VCaP (cell line): ENCODE data around the gene AREG.

ENCODE experiments used
- H3K27ac ChIP-seq: fragments of 450-650 bp; 2 replicates; pipeline ENCODE4 v1.5.1; 2017
- TF ChIP-seq, protein P1 (sequence below): fragments of 450-650 bp; conservative IDR thresholded peaks from 2 replicates; pipeline ENCODE4 v1.5.1; 2017; ENCODE audit warnings: mild to moderate bottlenecking, moderate library complexity

AREG gene

DNA sequence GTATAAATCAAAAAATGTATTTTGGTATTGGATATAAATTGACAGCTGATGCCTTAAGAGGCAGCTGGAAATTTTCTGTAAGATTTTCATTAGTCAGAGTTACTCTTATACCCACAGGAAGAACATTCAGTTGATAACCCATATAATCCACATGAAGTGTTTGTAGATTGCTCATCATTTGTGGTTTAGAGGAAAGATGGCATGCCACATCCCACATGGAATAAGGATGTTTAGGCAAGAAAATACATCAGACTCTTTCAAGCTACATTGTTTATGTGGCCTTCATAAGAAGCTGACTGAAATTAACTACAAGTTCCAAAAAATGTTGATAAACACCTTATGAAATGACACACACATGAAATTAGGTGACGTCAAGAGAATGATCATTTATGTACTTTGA lies 56.6 kb downstream of the AREG start:
- no peak overlapping the region for H3K27ac ChIP-seq
- TF ChIP-seq, protein P1, sequence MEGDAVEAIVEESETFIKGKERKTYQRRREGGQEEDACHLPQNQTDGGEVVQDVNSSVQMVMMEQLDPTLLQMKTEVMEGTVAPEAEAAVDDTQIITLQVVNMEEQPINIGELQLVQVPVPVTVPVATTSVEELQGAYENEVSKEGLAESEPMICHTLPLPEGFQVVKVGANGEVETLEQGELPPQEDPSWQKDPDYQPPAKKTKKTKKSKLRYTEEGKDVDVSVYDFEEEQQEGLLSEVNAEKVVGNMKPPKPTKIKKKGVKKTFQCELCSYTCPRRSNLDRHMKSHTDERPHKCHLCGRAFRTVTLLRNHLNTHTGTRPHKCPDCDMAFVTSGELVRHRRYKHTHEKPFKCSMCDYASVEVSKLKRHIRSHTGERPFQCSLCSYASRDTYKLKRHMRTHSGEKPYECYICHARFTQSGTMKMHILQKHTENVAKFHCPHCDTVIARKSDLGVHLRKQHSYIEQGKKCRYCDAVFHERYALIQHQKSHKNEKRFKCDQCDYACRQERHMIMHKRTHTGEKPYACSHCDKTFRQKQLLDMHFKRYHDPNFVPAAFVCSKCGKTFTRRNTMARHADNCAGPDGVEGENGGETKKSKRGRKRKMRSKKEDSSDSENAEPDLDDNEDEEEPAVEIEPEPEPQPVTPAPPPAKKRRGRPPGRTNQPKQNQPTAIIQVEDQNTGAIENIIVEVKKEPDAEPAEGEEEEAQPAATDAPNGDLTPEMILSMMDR = no peak

DNA sequence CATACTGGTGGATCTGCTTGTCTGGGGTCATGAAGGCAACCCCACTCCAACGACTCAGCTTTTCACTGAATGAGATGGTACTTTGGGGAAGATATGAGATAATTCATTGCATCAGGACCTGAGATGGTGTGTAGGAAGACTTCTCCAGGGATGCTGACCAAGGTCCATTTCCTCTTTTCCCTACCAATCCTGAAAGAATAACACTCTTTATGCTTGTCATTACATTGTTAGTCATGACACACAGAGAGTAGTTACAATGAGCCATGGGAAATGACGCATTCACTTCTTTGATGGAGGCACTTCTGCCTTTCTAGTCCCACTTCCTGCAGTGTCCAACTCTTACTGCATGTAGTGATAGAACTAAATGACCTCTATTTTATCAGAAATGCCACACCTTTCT lies 58.6 kb downstream of the AREG start:
- H3K27ac ChIP-seq = no peak overlapping the region
- TF ChIP-seq, protein P1 = no peak

DNA sequence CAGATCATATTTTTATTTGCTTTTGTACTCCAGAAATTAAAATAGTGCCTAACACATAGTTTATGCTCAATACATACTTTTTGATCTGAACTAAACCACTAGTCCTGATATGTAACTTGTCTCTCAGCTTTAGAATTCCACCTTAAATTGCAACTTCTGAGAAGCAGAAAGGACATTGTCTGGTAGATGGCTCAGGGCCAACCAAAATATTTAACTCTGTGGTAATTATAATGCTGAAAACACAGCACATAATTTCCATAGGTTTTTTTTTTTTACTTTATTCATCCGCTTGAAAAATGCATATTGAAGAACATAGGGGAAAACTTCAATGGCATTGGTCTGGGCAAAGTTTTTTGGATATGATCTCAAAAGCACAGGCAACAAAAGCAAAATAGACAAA lies 59.3 kb downstream of the AREG start:
- TF ChIP-seq, protein P1 = no peak
- no peak overlapping the region for H3K27ac ChIP-seq
